HL-60 (cell line): Measurements from ENCODE around the gene YJU2.

Source experiments
- DNase-seq, 2 experiments: peaks; one replicate each; pipeline ENCODE4 v3.0.0-alpha.2; 2010 to 2020; ENCODE audit warnings: low read depth in 1 of 2, low spot score in 1 of 2
- H3K27ac ChIP-seq: fragments of 250-450 bp; sonication (Bioruptor Pico); replicated peaks from 2 replicates; pipeline ENCODE4 v1.5.1; 2020; ENCODE audit warnings: mild to moderate bottlenecking, moderate library complexity
- H3K27me3 ChIP-seq: fragments of 250-450 bp; sonication (Bioruptor Pico); 2 replicates; pipeline ENCODE4 v1.5.1; 2021; ENCODE audit warnings: mild to moderate bottlenecking, moderate library complexity; ENCODE audit not compliant: insufficient read depth, poor library complexity, severe bottlenecking
- H3K4me3 ChIP-seq: replicated peaks from 2 replicates; pipeline ENCODE4 v1.5.1; 2011; ENCODE audit warnings: mild to moderate bottlenecking, control low read depth, low read length; ENCODE audit not compliant: insufficient read depth
- GABPA ChIP-seq: IDR thresholded peaks from 2 replicates; pipeline ENCODE4 v1.6.1; 2012; ENCODE audit warnings: low read depth
- POLR2AphosphoS5 ChIP-seq: IDR thresholded peaks from 2 replicates; pipeline ENCODE4 v1.6.1; 2012; ENCODE audit warnings: low read depth
- SPI1 ChIP-seq: IDR thresholded peaks from 2 replicates; pipeline ENCODE4 v1.6.1; 2012; ENCODE audit warnings: low read depth, mild to moderate bottlenecking, borderline replicate concordance
- TF ChIP-seq, protein P1 (sequence below): IDR thresholded peaks from one replicate; pipeline ENCODE4 v1.5.1; 2011; ENCODE audit warnings: low read length, control low read depth, inconsistent platforms; ENCODE audit not compliant: insufficient read depth
- TF ChIP-seq, protein P2 (sequence below): IDR thresholded peaks from 2 replicates; pipeline ENCODE4 v1.6.1; 2012; ENCODE audit warnings: low read depth; ENCODE audit not compliant: insufficient replicate concordance

YJU2 gene

GRCh38 chr19:4288091-4288777, 41.4 kb downstream of the YJU2 start:
- Histone ChIP-seq H3K4me3 (no peak overlapping the region), H3K27me3 (no peaks in the 10 kb centered on the region), H3K27ac (no peak overlapping the region)
- DNase-seq = no peak
- no peak for TF ChIP-seq POLR2AphosphoS5
- TF ChIP-seq SPI1 = no peak
- no peak for TF ChIP-seq GABPA
- TF ChIP-seq, protein P1, sequence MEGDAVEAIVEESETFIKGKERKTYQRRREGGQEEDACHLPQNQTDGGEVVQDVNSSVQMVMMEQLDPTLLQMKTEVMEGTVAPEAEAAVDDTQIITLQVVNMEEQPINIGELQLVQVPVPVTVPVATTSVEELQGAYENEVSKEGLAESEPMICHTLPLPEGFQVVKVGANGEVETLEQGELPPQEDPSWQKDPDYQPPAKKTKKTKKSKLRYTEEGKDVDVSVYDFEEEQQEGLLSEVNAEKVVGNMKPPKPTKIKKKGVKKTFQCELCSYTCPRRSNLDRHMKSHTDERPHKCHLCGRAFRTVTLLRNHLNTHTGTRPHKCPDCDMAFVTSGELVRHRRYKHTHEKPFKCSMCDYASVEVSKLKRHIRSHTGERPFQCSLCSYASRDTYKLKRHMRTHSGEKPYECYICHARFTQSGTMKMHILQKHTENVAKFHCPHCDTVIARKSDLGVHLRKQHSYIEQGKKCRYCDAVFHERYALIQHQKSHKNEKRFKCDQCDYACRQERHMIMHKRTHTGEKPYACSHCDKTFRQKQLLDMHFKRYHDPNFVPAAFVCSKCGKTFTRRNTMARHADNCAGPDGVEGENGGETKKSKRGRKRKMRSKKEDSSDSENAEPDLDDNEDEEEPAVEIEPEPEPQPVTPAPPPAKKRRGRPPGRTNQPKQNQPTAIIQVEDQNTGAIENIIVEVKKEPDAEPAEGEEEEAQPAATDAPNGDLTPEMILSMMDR = no peak
- TF ChIP-seq, protein P2, sequence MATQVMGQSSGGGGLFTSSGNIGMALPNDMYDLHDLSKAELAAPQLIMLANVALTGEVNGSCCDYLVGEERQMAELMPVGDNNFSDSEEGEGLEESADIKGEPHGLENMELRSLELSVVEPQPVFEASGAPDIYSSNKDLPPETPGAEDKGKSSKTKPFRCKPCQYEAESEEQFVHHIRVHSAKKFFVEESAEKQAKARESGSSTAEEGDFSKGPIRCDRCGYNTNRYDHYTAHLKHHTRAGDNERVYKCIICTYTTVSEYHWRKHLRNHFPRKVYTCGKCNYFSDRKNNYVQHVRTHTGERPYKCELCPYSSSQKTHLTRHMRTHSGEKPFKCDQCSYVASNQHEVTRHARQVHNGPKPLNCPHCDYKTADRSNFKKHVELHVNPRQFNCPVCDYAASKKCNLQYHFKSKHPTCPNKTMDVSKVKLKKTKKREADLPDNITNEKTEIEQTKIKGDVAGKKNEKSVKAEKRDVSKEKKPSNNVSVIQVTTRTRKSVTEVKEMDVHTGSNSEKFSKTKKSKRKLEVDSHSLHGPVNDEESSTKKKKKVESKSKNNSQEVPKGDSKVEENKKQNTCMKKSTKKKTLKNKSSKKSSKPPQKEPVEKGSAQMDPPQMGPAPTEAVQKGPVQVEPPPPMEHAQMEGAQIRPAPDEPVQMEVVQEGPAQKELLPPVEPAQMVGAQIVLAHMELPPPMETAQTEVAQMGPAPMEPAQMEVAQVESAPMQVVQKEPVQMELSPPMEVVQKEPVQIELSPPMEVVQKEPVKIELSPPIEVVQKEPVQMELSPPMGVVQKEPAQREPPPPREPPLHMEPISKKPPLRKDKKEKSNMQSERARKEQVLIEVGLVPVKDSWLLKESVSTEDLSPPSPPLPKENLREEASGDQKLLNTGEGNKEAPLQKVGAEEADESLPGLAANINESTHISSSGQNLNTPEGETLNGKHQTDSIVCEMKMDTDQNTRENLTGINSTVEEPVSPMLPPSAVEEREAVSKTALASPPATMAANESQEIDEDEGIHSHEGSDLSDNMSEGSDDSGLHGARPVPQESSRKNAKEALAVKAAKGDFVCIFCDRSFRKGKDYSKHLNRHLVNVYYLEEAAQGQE = no peak

GRCh38 chr19:4291184-4291732, 44.4 kb downstream of the YJU2 start:
- no peak overlapping the region for H3K4me3 ChIP-seq
- H3K27ac ChIP-seq = no peak overlapping the region
- TF ChIP-seq, protein P1 = no peak
- TF ChIP-seq, protein P2 = no peak
- no peak for TF ChIP-seq POLR2AphosphoS5
- no peak for TF ChIP-seq GABPA
- TF ChIP-seq SPI1 = no peak
- H3K27me3 ChIP-seq = no peaks in the 10 kb centered on the region
- no peak for DNase-seq

- TF ChIP-seq SPI1 = no peak
- TF ChIP-seq, protein P2 = no peak
- TF ChIP-seq, protein P1 = no peak
- TF ChIP-seq POLR2AphosphoS5 = no peak
- TF ChIP-seq GABPA = no peak
- Histone ChIP-seq H3K27me3 (no peaks in the 10 kb centered on the region), H3K27ac (no peak overlapping the region)
These were observed 45.6 kb downstream of the YJU2 start for GRCh38 chr19:4292515-4292914.

More at GRCh38 chr19:4292515-4292914, 45.6 kb downstream of the YJU2 start:
- H3K4me3 ChIP-seq = no peak overlapping the region
- no peak for DNase-seq
